Astrocyte (in vitro differentiated cells and primary cell): ENCODE measurements around the gene BCL11B. TPM values are rescaled to one million over a fixed set of nuclear protein-coding genes. Genes with fewer than 3 reads are reported as not detected.

ENCODE experiments used
- DNase-seq: peaks from one replicate; pipeline ENCODE4 v3.0.0-alpha.2; 2010; ENCODE audit warnings: low read depth
- FAIRE-seq: peaks from 2 replicates; lab custom pipeline; 2011; peaks lifted over from hg19 to GRCh38; lab: Jason Lieb, UNC
- H2AFZ ChIP-seq: 2 replicates; pipeline ENCODE4 v1.6.0; 2012; ENCODE audit warnings: low read depth, low read length, inconsistent platforms
- H3K27ac ChIP-seq: 2 replicates; pipeline ENCODE4 v1.5.1; 2011; ENCODE audit warnings: low read depth, low read length, inconsistent platforms
- H3K27me3 ChIP-seq: 2 replicates; pipeline ENCODE4 v1.6.0; 2011; ENCODE audit warnings: low read length, inconsistent platforms; ENCODE audit not compliant: insufficient read depth
- H3K36me3 ChIP-seq: 2 replicates; pipeline ENCODE4 v1.5.1; 2011; ENCODE audit warnings: low read length, inconsistent platforms; ENCODE audit not compliant: insufficient read depth
- H3K4me1 ChIP-seq: 2 replicates; pipeline ENCODE4 v1.5.1; 2011; ENCODE audit warnings: low read length, inconsistent platforms; ENCODE audit not compliant: insufficient read depth
- H3K4me2 ChIP-seq: 2 replicates; pipeline ENCODE4 v1.6.0; 2012; ENCODE audit warnings: low read length, inconsistent platforms
- H3K4me3 ChIP-seq: 2 replicates; pipeline ENCODE4 v1.5.1; 2011; ENCODE audit warnings: low read depth, mild to moderate bottlenecking, low read length, inconsistent platforms; ENCODE audit not compliant: insufficient read depth
- H3K79me2 ChIP-seq: 2 replicates; pipeline ENCODE4 v1.6.0; 2012; ENCODE audit warnings: mild to moderate bottlenecking, low read length, inconsistent platforms; ENCODE audit not compliant: insufficient read depth
- H3K9ac ChIP-seq: 2 replicates; pipeline ENCODE4 v1.6.0; 2012; ENCODE audit warnings: mild to moderate bottlenecking, low read length, inconsistent platforms
- H3K9me3 ChIP-seq: 2 replicates; pipeline ENCODE4 v1.5.1; 2012; ENCODE audit warnings: low read depth, mild to moderate bottlenecking, low read length, inconsistent platforms; ENCODE audit not compliant: insufficient read depth
- H4K20me1 ChIP-seq: 2 replicates; pipeline ENCODE4 v1.6.0; 2012; ENCODE audit warnings: low read length, inconsistent platforms; ENCODE audit not compliant: insufficient read depth
- H3K27ac Mint-ChIP-seq: one replicate; pipeline ENCODE4 v1.8.0; 2021; ENCODE audit warnings: mild to moderate bottlenecking, mixed read lengths; ENCODE audit not compliant: unreplicated experiment
- H3K27me3 Mint-ChIP-seq: one replicate; pipeline ENCODE4 v1.8.0; 2021; ENCODE audit warnings: low read depth, mixed read lengths; ENCODE audit not compliant: unreplicated experiment
- H3K36me3 Mint-ChIP-seq: one replicate; pipeline ENCODE4 v1.8.0; 2021; ENCODE audit warnings: low read depth, mixed read lengths; ENCODE audit not compliant: unreplicated experiment
- H3K4me1 Mint-ChIP-seq: one replicate; pipeline ENCODE4 v1.8.0; 2021; ENCODE audit warnings: low read depth, mixed read lengths; ENCODE audit not compliant: unreplicated experiment
- H3K4me3 Mint-ChIP-seq: one replicate; pipeline ENCODE4 v1.8.0; 2021; ENCODE audit warnings: mild to moderate bottlenecking, moderate library complexity, mixed read lengths; ENCODE audit not compliant: unreplicated experiment
- H3K9me3 Mint-ChIP-seq: one replicate; pipeline ENCODE4 v1.8.0; 2021; ENCODE audit warnings: mild to moderate bottlenecking, mixed read lengths; ENCODE audit not compliant: unreplicated experiment
- CTCF ChIP-seq: IDR thresholded peaks from 2 replicates; pipeline ENCODE4 v1.5.1; 2011; ENCODE audit warnings: low read depth, mild to moderate bottlenecking, inconsistent platforms, low read length, moderate library complexity; ENCODE audit not compliant: insufficient read depth
- EZH2 ChIP-seq: IDR thresholded peaks from 2 replicates; pipeline ENCODE4 v1.6.1; 2012; ENCODE audit warnings: mild to moderate bottlenecking, low read length, inconsistent platforms; ENCODE audit not compliant: insufficient read depth
- total RNA-seq: library from RNA; stranded (reverse); gene quantifications from 2 replicates; pipeline ENCODE4 v1.2.1, GENCODE V29; 2021

The BCL11B gene
- total RNA-seq, 1 donor from 2014 or later, result 1.1 TPM

- Mint-ChIP-seq H3K9me3 (no peaks in the 10 kb centered on the region), H3K4me3 (no peak overlapping the region), H3K27ac (no peak overlapping the region), H3K4me1 (peaks cover 2% of the 10 kb centered on the region), H3K27me3 (peaks cover 48% of the 10 kb centered on the region), H3K36me3 (peaks cover 2% of the 10 kb centered on the region)
- peak; percentile 48 for DNase-seq
- H3K4me2 ChIP-seq, result peak overlapping the region; percentile 11
- TF ChIP-seq CTCF (no peak), EZH2 (no peak)
- peaks cover 4% of the 10 kb centered on the region for H4K20me1 ChIP-seq
- FAIRE-seq, result no peak
- no peak overlapping the region for H3K4me3 ChIP-seq
- no peak overlapping the region for H2AFZ ChIP-seq
- no peak overlapping the region for H3K9ac ChIP-seq
- H3K79me2 ChIP-seq, result no peaks in the 10 kb centered on the region
- H3K36me3 ChIP-seq, result no peaks in the 10 kb centered on the region
- peaks cover 10% of the 10 kb centered on the region for H3K4me1 ChIP-seq
- no peak overlapping the region for H3K27ac ChIP-seq
- peaks cover 27% of the 10 kb centered on the region for H3K27me3 ChIP-seq
- H3K9me3 ChIP-seq, result no peaks in the 10 kb centered on the region
These were observed 76.2 kb downstream of the BCL11B start for GRCh38 chr14:99195602-99196309.

DNA sequence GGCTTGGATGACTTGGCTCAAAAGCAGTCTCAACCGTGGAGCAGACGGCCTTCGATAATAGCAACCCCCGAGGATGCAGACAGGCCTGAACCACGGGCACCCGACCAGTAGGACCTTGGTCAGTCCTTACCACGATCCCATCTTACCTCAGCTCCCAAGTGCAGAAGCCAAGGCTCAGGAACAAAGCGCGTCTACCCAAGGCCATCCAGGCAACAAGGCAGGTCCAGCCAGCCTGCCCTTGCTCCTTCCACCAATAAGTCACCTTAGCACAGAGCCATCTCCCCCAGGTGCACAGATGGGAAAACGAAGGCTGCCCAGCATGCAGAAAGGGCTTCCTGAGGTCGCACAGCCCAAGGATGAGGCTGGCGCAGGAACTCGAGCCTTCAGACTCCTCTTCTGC is 77.3 kb downstream of the BCL11B start:
- Histone ChIP-seq H3K9ac (no peak overlapping the region), H3K4me3 (no peak overlapping the region), H3K4me2 (no peak overlapping the region), H3K36me3 (no peaks in the 10 kb centered on the region), H3K4me1 (peaks cover 10% of the 10 kb centered on the region), H3K27ac (no peak overlapping the region), H3K27me3 (peaks cover 27% of the 10 kb centered on the region), H3K79me2 (no peaks in the 10 kb centered on the region), H3K9me3 (no peaks in the 10 kb centered on the region), H4K20me1 (peaks cover 4% of the 10 kb centered on the region), H2AFZ (no peak overlapping the region)
- FAIRE-seq (no peak), DNase-seq (no peak)
- TF ChIP-seq EZH2 (no peak), CTCF (no peak)
- Mint-ChIP-seq H3K4me3 (no peak overlapping the region), H3K36me3 (peaks cover 2% of the 10 kb centered on the region), H3K27ac (no peak overlapping the region), H3K9me3 (no peaks in the 10 kb centered on the region), H3K4me1 (peaks cover 2% of the 10 kb centered on the region), H3K27me3 (peaks cover 48% of the 10 kb centered on the region)

DNA sequence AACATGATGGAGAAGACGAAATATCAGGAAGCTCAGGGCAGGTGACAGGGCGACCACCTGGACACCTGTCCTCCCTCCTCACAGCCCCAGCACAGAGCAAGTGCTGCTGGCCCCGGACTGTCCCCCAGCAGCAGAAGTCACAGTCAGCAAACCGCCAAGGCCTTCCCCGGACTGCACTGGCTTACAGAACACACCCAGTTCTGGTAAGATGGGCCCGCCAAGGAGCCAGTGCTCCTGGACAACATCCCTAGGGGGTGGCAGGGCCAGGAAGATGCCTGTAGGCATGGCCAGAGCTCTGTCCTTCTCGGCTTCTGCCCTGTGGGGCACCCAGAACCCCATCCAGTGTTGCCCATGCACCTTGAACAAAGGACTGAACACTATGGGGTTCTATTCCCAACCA is 77.9 kb downstream of the BCL11B start:
- Mint-ChIP-seq H3K36me3 (peaks cover 2% of the 10 kb centered on the region), H3K27ac (no peak overlapping the region), H3K4me3 (no peak overlapping the region), H3K4me1 (peaks cover 2% of the 10 kb centered on the region), H3K9me3 (no peaks in the 10 kb centered on the region), H3K27me3 (peaks cover 54% of the 10 kb centered on the region)
- Histone ChIP-seq H3K9ac (no peak overlapping the region), H3K4me2 (no peak overlapping the region), H3K4me3 (no peak overlapping the region), H2AFZ (no peak overlapping the region), H4K20me1 (peaks cover 4% of the 10 kb centered on the region), H3K4me1 (peaks cover 10% of the 10 kb centered on the region), H3K27me3 (peaks cover 23% of the 10 kb centered on the region), H3K9me3 (no peaks in the 10 kb centered on the region), H3K27ac (no peak overlapping the region), H3K79me2 (no peaks in the 10 kb centered on the region), H3K36me3 (no peaks in the 10 kb centered on the region)
- TF ChIP-seq CTCF, result no peak
- no peak for TF ChIP-seq EZH2
- FAIRE-seq, result no peak
- no peak for DNase-seq
